D721Med (cell line): Measurements from ENCODE around the gene ASNS.

Source experiments
- DNase-seq: peaks from one replicate; pipeline ENCODE4 v3.0.0; 2011; ENCODE audit warnings: low spot score; ENCODE audit not compliant: insufficient read length
- FAIRE-seq: peaks from 2 replicates; lab custom pipeline; 2011; peaks lifted over from hg19 to GRCh38; lab: Jason Lieb, UNC
- TF ChIP-seq, protein P1 (sequence below): IDR thresholded peaks from 2 replicates; pipeline ENCODE4 v1.5.1; 2012; ENCODE audit warnings: mild to moderate bottlenecking, control low read depth; ENCODE audit not compliant: insufficient read depth; ENCODE audit errors: missing control alignments

Gene ASNS

DNA sequence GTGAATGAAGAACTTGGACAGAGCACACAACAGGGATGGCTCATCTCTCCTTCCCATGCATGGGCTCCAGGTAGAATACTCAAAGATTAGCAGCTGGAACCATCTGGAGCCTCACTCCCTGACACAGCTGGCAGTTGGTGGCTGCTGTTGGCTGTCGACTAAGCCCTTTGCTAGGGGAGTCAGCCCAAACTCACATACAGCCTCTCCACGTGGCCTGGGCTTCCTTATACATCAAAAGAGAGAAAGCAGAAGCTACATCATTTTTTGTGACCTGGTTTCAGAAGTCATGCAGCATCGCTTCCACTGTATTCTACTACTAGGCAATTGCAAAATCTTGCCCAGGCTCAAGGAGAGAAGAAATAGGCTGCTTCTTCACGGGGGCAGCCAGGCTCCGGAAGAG lies 24.4 kb downstream of the ASNS start:
- DNase-seq: no peak
- TF ChIP-seq, protein P1, sequence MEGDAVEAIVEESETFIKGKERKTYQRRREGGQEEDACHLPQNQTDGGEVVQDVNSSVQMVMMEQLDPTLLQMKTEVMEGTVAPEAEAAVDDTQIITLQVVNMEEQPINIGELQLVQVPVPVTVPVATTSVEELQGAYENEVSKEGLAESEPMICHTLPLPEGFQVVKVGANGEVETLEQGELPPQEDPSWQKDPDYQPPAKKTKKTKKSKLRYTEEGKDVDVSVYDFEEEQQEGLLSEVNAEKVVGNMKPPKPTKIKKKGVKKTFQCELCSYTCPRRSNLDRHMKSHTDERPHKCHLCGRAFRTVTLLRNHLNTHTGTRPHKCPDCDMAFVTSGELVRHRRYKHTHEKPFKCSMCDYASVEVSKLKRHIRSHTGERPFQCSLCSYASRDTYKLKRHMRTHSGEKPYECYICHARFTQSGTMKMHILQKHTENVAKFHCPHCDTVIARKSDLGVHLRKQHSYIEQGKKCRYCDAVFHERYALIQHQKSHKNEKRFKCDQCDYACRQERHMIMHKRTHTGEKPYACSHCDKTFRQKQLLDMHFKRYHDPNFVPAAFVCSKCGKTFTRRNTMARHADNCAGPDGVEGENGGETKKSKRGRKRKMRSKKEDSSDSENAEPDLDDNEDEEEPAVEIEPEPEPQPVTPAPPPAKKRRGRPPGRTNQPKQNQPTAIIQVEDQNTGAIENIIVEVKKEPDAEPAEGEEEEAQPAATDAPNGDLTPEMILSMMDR: no peak
- FAIRE-seq: no peak

DNA sequence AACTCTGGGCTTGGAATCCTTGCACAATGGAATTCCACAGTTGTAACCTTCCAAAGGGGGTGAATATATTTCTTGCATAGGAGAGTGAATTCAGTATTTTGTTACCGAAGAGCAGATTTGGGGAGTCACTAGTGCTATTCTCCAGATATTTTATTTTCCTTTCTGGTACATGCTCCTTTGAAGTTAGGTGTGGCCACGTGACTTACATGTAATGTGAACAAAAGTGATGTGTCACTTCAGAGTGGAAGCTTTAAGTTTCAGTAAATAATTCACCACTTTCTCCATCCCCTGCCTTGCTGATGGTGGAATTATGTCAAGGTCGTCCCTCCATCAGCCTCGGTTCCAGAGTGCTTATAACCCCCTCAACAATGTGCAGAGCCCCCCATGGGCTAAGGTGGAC lies 25.3 kb downstream of the ASNS start:
- TF ChIP-seq, protein P1: no peak
- FAIRE-seq: no peak
- no peak for DNase-seq

DNA sequence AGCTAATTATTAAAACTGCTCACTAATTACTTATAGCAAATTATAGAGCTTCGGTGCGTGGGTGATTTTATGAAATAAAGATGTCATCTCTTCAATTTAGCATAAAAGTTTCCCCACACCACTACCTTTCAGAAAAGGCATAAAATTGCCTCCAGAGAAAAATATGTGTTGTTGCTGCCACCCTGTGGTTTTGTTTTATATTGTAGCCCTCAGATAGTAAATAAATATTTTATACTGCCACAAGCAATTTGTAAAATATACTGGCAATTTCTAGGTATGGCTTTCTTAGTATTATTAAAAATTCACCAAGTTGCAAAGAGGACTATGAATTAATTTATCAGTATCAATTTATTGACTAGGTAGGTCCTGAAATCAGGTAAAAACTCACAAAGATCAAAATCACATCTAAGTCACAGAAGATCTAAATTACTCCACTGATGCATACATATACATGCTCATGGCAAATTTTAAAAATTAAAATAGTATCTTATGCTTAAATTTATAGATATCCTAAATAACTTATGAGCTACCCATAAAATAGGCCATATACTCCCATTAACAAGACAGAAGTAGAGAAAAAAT lies 26.5 kb downstream of the ASNS start:
- DNase-seq (no peak), FAIRE-seq (no peak)
- TF ChIP-seq, protein P1: peak; percentile 57

DNA sequence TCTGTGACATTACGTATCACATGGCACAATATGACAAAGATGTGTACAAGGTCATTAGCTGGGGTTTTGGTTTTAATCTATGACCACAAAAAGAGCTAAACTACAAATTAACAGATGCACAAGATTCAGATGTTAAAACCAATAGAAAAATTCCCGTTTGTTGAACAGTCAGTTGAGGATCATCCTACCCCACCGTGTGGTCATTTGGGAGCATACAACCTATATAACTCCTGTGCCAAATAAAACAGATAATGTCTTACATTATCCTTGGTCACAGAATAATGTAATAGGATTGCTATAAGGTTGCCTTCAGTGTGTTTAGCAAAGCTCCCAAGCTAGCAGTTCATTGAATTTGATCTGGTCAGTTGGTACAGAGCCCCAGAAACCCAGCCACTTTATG lies 28.2 kb downstream of the ASNS start:
- FAIRE-seq (no peak), DNase-seq (no peak)
- TF ChIP-seq, protein P1: no peak

DNA sequence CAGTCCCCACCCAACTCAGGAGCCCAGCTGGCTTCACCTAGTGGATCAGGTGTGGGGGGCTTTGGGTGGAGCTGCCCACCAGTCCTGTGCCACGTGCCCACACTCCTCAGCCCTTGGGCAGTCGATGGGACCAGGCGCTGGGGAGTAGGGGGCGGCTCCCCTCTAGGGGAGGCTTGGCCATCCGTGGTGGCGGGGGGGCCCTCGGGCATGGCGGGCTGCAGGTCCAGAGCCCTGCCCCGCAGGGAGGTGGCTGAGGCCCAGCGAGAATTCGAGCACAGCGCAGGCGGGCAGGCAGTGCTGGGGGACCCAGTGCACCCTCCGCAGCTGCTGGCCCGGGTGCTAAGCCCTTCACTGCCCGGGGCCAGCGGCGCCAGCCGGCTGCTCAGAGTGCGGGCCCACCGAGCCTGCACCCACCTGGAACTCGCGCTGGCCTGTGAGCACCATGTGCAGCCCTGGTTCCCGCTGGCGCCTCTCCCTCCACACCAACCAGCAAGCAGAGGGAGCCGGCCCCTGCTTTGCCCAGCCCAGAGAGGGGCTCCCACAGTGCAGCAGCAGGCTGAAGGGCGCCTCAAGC lies 29.3 kb downstream of the ASNS start:
- TF ChIP-seq, protein P1: no peak
- no peak for DNase-seq
- no peak for FAIRE-seq

DNA sequence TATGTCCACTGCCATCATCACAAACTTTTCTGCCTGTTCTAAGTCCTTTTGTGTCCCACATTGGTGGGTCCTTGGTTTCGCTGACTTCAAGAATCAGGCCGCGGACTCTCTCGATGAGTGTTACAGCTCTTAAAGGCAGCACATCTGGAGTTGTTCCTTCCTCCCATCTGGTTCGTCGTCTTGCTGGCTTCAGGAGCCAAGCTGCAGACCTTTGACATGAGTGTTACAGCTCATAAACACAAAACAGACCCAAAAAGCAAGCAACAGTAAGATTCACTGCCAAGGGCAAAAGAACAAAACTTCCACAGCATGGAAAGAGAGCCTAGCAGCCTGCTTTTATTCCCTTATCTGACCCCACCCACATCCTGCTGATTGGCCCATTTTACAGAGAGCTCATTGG lies 30.2 kb downstream of the ASNS start:
- no peak for FAIRE-seq
- TF ChIP-seq, protein P1: no peak
- DNase-seq: no peak
